ENCODE data around the gene AOC3.
"Not testable (repeated sequence)": the region's sequence is repeated elsewhere in the genome, so short reads cannot be mapped to it uniquely, and the experiment has no call there.

AOC3 gene

DNA sequence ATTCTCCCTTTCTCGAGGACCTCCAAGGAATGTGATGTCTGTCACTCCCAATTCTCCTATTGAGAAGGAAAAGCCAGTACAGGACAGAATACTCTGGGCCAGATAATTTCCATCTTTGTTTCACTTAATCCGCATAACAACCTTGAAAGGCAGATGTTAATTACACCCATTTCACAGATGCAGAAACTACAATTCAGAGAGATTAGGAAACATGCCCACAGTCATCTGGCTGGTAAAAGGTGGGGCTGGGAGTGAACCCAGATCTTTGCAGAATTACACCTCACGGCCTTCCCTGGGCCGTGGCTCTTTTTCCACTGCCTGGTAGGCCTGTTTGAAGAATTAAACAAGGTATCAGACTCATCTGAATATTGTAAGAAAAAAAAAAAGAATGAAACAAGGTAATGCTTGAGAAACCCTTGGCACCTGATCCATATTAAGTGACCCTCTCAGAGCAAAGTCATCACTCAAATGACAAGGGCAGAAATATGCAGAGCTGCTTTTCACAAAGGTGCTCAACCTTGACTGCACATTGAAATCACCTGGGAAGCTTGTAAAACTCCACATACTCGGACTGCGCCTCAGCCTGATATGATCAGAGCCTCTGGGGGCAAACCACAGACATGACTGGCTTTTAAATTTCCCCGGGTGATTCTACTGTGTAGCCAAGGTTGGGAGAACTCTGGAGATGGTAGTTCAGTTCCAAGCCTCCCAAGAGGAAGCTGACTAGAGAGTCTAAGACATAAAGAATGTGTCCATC, 33.0 kb downstream of the AOC3 start:
- TF ChIP-seq CTCF (IDR thresholded peaks at IDR 0.05; ENCODE audit: low read depth, low read length, missing control alignments), result no peak
- in situ Hi-C loops (cut with HindIII; ENCODE audit: low sequenced_read_pairs), result loop anchor here (5.0 kb wide), 1 partner anchor 47 kb away; no protein-coding TSS in a partner anchor
- no peak for DNase-seq (ENCODE audit: low read depth)
- no peak overlapping the region for H3K4me3 ChIP-seq (ENCODE audit: low read depth, low read length)

GRCh38 chr17:42885806-42886205, 34.8 kb downstream of the AOC3 start:
- H3K4me3 ChIP-seq (ENCODE audit: low read depth, low read length); in situ Hi-C loops (cut with HindIII; ENCODE audit: low sequenced_read_pairs); DNase-seq (ENCODE audit: low read depth): not testable (repeated sequence)

GRCh38 chr17:42886283-42887176, 35.5 kb downstream of the AOC3 start:
- TF ChIP-seq CTCF (IDR thresholded peaks at IDR 0.05; ENCODE audit: low read depth, low read length, missing control alignments), result no peak
- in situ Hi-C loops (cut with HindIII; ENCODE audit: low sequenced_read_pairs), result no loop called here
- H3K4me3 ChIP-seq (ENCODE audit: low read depth, low read length), result no peak overlapping the region
- no peak for DNase-seq (ENCODE audit: low read depth)

DNA sequence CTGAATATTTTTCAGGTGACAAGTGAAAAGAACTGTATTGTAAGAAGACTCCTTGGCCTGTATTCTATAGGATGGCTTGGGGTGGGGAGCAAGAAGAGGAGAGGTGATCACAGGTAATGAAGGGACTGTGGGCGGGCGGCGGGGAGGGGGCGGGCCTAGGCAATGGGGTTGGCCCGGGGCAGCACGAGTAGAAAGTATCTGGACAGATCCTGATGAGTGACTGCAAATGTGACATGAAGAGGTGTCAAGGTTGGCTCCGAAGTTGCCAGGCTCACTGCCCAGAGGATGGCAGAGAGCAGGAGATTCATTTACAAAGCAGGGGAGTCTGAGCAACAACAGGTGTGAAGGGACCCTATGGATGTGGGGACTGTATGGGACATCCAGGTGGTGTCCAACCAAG, 38.8 kb downstream of the AOC3 start:
- TF ChIP-seq CTCF (IDR thresholded peaks at IDR 0.05; ENCODE audit: low read depth, low read length, missing control alignments), result no peak
- in situ Hi-C loops (cut with HindIII; ENCODE audit: low sequenced_read_pairs), result loop anchor here (5.0 kb wide), 1 partner anchor 33 kb away; no protein-coding TSS in a partner anchor
- no peak for DNase-seq (ENCODE audit: low read depth)
- no peak overlapping the region for H3K4me3 ChIP-seq (ENCODE audit: low read depth, low read length)

DNA sequence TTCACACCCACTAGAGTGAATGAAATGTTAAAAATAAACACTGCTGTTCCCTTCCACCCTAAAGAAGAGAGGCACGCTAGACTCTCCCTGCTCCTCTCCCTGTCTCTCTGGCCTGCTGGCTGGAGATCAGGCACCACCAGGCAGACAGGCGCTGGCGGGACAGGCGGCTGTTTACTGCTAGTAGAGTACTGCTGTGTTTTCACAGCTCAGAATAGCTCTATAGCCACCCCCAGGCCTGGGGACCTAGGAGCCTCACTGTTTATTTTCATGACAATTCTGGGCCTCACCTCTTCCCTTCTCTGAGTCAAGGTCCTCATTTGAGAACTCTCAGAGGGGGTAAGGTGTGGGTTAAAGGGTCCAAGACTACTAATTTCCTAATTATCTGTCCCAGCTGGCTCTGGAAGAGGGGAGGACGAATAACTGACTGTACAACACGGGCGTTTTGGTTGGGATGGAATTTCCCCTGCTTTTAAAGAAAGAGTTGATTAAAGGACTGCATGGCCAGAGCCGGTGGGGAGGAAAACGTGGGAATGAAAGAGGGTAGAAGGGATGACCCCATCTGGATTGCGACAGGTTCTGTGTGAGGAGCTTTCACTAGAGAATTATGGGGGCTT, 40.6 kb downstream of the AOC3 start:
- no peak for DNase-seq (ENCODE audit: low read depth)
- no peak for TF ChIP-seq CTCF (IDR thresholded peaks at IDR 0.05; ENCODE audit: low read depth, low read length, missing control alignments)
- in situ Hi-C loops (cut with HindIII; ENCODE audit: low sequenced_read_pairs), result loop anchor here (5.0 kb wide), 1 partner anchor 34 kb away; no protein-coding TSS in a partner anchor
- H3K4me3 ChIP-seq (ENCODE audit: low read depth, low read length), result no peak overlapping the region

- H3K4me3 ChIP-seq (ENCODE audit: low read depth, low read length), result no peak overlapping the region
- in situ Hi-C loops (cut with HindIII; ENCODE audit: low sequenced_read_pairs), result loop anchor here (5.0 kb wide), 1 partner anchor 36 kb away; no protein-coding TSS in a partner anchor
- no peak for DNase-seq (ENCODE audit: low read depth)
- TF ChIP-seq CTCF (IDR thresholded peaks at IDR 0.05; ENCODE audit: low read depth, low read length, missing control alignments), result no peak
Measured at GRCh38 chr17:42893359-42893758, 42.4 kb downstream of the AOC3 start.
